ENCODE data around the gene TM2D3. TPM values are rescaled to one million over a fixed set of nuclear protein-coding genes. Genes with fewer than 3 reads are reported as not detected.

TM2D3 gene
- total RNA-seq, 2 experiments from 2014 or later: 43.5 to 54.8 TPM

- no peak overlapping the region for H3K4me3 Mint-ChIP-seq
- H3K27me3 Mint-ChIP-seq: no peaks in the 10 kb centered on the region
- no peak overlapping the region for H3K27ac Mint-ChIP-seq
- no peak for DNase-seq
- H3K4me1 Mint-ChIP-seq: no peaks in the 10 kb centered on the region
- ChIA-PET POLR2A (no interaction called here), CTCF (no interaction called here)
- no peaks in the 10 kb centered on the region for H3K36me3 Mint-ChIP-seq (ENCODE audit: low read depth)
- no peaks in the 10 kb centered on the region for H3K9me3 Mint-ChIP-seq
These were observed 36.0 kb downstream of the TM2D3 start for GRCh38 chr15:101615986-101616848.

DNA sequence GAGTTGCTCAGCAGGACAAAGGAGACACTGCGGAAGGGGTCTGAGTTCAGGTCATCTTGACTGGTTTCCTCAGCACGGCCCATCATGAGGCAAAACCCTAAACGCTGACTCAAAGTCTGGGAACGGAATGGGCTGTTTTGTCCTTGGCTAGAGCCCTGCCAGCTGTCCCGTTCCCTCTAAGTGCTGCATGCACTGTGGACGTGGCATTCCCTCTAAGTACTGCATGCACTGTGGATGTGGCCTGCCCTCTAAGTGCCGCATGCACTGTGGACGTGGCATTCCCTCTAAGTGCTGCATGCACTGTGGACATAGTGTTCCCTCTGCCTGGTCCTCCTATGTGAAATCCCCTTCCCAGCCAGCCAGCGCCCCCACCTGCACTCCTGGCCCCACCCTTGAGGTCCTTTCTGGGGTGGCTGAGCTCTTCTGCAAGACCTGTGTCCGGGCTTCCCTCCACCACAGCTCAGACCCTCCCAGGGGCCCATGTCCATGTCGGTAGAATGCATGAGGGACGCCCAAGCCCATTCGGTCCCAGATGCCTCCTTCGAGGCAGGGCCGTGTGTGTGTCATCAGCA is 36.7 kb downstream of the TM2D3 start:
- H3K27me3 Mint-ChIP-seq: no peaks in the 10 kb centered on the region
- no peak overlapping the region for H3K4me3 Mint-ChIP-seq

GRCh38 chr15:101614761-101615160 is 37.4 kb downstream of the TM2D3 start:
- no peak for DNase-seq
- CTCF ChIA-PET: no interaction called here
- Mint-ChIP-seq H3K9me3 (no peaks in the 10 kb centered on the region), H3K27me3 (no peaks in the 10 kb centered on the region), H3K4me1 (no peaks in the 10 kb centered on the region), H3K36me3 (ENCODE audit: low read depth) (no peaks in the 10 kb centered on the region), H3K27ac (no peak overlapping the region), H3K4me3 (no peak overlapping the region)
- POLR2A ChIA-PET: no interaction called here

More for the DNA sequence above, 36.7 kb downstream of the TM2D3 start:
- no peak overlapping the region for H3K27ac Mint-ChIP-seq
- no peaks in the 10 kb centered on the region for H3K36me3 Mint-ChIP-seq (ENCODE audit: low read depth)
- POLR2A ChIA-PET: no interaction called here
- DNase-seq: no peak
- no peaks in the 10 kb centered on the region for H3K4me1 Mint-ChIP-seq
- H3K9me3 Mint-ChIP-seq: no peaks in the 10 kb centered on the region
- CTCF ChIA-PET: no interaction called here

DNA sequence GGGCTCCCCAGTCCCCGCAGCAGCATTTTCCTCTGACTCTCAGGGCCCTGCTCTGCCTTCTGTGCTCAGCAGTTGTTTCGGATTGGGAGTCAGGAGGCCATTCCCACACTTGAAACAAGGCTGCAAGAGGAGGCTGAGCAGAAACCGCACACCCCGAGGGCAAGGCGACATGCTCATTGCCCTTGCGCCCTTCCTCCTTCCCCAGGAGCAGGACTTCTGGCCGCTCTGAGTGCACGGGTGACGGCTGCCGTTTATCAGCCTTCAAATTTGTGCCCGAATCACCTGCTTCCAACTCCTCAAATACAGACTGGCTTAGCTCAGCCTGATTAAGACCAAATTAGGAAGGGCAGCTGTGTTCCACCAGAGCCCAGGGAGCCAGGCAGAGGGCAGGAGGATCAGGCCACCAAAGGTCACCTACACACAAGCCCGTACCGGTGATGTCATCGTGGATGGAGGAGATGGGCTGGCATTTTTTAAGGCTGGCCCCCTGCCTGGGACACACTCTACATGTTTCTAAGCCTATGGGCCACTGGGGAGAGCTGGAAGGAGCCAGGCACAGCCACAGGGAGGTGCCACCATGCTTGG is 38.1 kb downstream of the TM2D3 start:
- H3K4me1 Mint-ChIP-seq: no peaks in the 10 kb centered on the region
- ChIA-PET POLR2A (no interaction called here), CTCF (no interaction called here)
- H3K4me3 Mint-ChIP-seq: no peak overlapping the region
- DNase-seq: no peak
- no peaks in the 10 kb centered on the region for H3K9me3 Mint-ChIP-seq
- no peaks in the 10 kb centered on the region for H3K27me3 Mint-ChIP-seq
- no peak overlapping the region for H3K27ac Mint-ChIP-seq
- H3K36me3 Mint-ChIP-seq (ENCODE audit: low read depth): no peaks in the 10 kb centered on the region

- ChIA-PET POLR2A (no interaction called here), CTCF (no interaction called here)
- Mint-ChIP-seq H3K36me3 (ENCODE audit: low read depth) (no peaks in the 10 kb centered on the region), H3K4me3 (no peak overlapping the region), H3K27me3 (no peaks in the 10 kb centered on the region), H3K4me1 (no peaks in the 10 kb centered on the region), H3K27ac (no peak overlapping the region), H3K9me3 (no peaks in the 10 kb centered on the region)
- no peak for DNase-seq
These were observed 38.8 kb downstream of the TM2D3 start for GRCh38 chr15:101613130-101614000.

GRCh38 chr15:101612676-101613075 is 39.5 kb downstream of the TM2D3 start:
- POLR2A ChIA-PET: no interaction called here
- Mint-ChIP-seq H3K27ac (no peak overlapping the region), H3K4me3 (no peak overlapping the region), H3K4me1 (no peaks in the 10 kb centered on the region), H3K27me3 (no peaks in the 10 kb centered on the region), H3K9me3 (no peaks in the 10 kb centered on the region), H3K36me3 (ENCODE audit: low read depth) (no peaks in the 10 kb centered on the region)
- CTCF ChIA-PET: no interaction called here
- DNase-seq: no peak

GRCh38 chr15:101611580-101612299 is 40.4 kb downstream of the TM2D3 start:
- H3K27me3 Mint-ChIP-seq: no peaks in the 10 kb centered on the region
- ChIA-PET POLR2A (no interaction called here), CTCF (no interaction called here)
- H3K27ac Mint-ChIP-seq: no peak overlapping the region
- no peak overlapping the region for H3K4me3 Mint-ChIP-seq
- no peaks in the 10 kb centered on the region for H3K36me3 Mint-ChIP-seq (ENCODE audit: low read depth)
- H3K9me3 Mint-ChIP-seq: no peaks in the 10 kb centered on the region
- no peaks in the 10 kb centered on the region for H3K4me1 Mint-ChIP-seq
- no peak for DNase-seq

DNA sequence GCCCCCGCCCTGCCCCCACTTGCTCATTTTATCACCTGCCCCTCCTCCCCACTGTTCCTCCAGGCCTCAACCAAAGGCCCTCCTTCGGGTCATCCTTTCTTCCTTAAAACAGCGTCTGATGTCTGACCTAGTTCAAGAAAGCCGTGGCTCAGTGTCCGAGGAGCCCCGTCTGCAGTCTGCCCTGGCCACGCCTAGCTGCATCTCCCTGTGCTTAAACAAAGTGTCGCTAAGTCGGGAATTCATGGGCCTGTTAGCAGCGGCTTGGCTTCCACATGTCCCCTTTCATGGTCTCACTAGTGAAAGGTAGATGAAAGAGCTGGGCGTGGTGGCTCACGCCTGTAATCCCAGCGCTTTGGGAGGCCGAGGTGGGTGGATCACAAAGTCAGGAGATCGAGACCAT is 41.2 kb downstream of the TM2D3 start:
- CTCF ChIA-PET: no interaction called here
- Mint-ChIP-seq H3K27me3 (no peaks in the 10 kb centered on the region), H3K36me3 (ENCODE audit: low read depth) (no peaks in the 10 kb centered on the region), H3K4me1 (no peaks in the 10 kb centered on the region), H3K27ac (no peak overlapping the region), H3K9me3 (no peaks in the 10 kb centered on the region), H3K4me3 (no peak overlapping the region)
- no peak for DNase-seq
- POLR2A ChIA-PET: no interaction called here

DNA sequence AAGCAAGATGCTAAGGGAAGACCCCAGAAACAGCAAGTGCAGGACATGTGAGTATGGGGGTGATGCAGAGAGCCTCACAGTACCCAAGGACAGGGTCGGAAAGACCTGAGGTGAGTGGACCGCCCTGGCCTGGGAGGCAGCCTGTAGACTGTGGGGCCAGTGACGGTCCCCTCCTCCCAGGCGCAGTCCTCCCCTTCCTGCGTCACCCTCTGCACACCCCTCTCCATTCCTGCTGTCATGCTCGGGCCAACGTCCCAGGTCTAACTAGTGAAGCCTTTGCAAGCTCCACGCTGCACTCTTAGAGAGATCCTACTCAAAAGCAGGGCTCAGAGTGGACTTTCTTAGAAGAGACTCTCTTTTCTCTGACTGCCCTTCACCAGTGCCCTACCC is 41.6 kb downstream of the TM2D3 start:
- ChIA-PET POLR2A (no interaction called here), CTCF (interaction anchor here (0.6 kb wide), 1 partner anchor 325 kb away, joined by 3 read pairs; no protein-coding TSS in a partner anchor)
- no peaks in the 10 kb centered on the region for H3K9me3 Mint-ChIP-seq
- no peaks in the 10 kb centered on the region for H3K36me3 Mint-ChIP-seq (ENCODE audit: low read depth)
- no peaks in the 10 kb centered on the region for H3K4me1 Mint-ChIP-seq
- H3K27ac Mint-ChIP-seq: no peak overlapping the region
- no peaks in the 10 kb centered on the region for H3K27me3 Mint-ChIP-seq
- no peak overlapping the region for H3K4me3 Mint-ChIP-seq
- DNase-seq: no peak

GRCh38 chr15:101609742-101610610 is 42.2 kb downstream of the TM2D3 start:
- DNase-seq: no peak
- H3K4me1 Mint-ChIP-seq: no peaks in the 10 kb centered on the region
- no peak overlapping the region for H3K27ac Mint-ChIP-seq
- ChIA-PET POLR2A (no interaction called here), CTCF (interaction anchor here (0.6 kb wide), 1 partner anchor 325 kb away, joined by 3 read pairs; no protein-coding TSS in a partner anchor)
- no peaks in the 10 kb centered on the region for H3K36me3 Mint-ChIP-seq (ENCODE audit: low read depth)
- no peaks in the 10 kb centered on the region for H3K27me3 Mint-ChIP-seq
- no peak overlapping the region for H3K4me3 Mint-ChIP-seq
- no peaks in the 10 kb centered on the region for H3K9me3 Mint-ChIP-seq

GRCh38 chr15:101608201-101608600 is 44.0 kb downstream of the TM2D3 start:
- POLR2A ChIA-PET: no interaction called here

DNA sequence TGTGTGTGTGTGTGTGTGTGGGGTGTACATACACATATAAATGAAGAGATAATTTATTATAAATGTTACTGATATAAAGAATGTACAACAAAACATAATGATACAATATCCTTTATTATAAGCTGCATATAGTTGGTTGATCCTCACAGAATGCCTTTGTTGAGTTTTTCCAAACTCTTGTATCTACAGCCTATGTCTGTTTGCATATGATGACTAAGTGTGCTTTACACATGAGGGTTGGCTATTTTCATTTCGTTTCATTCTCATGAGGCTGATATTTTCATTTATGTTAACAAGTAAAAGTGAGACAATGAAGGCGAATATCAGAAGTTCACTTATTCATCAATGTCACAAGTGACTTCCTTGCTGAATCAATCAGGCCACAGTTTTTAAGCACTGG is 45.1 kb downstream of the TM2D3 start:
- no peak for DNase-seq
- Mint-ChIP-seq H3K4me3 (no peak overlapping the region), H3K4me1 (no peaks in the 10 kb centered on the region), H3K36me3 (ENCODE audit: low read depth) (no peaks in the 10 kb centered on the region), H3K27me3 (peaks cover 3% of the 10 kb centered on the region), H3K27ac (no peak overlapping the region), H3K9me3 (no peaks in the 10 kb centered on the region)
- POLR2A ChIA-PET: no interaction called here
- CTCF ChIA-PET: no interaction called here

More at GRCh38 chr15:101608201-101608600, 44.0 kb downstream of the TM2D3 start:
- H3K36me3 Mint-ChIP-seq (ENCODE audit: low read depth): no peaks in the 10 kb centered on the region
- H3K27ac Mint-ChIP-seq: no peak overlapping the region
- no peak for DNase-seq
- peaks cover 3% of the 10 kb centered on the region for H3K27me3 Mint-ChIP-seq
- CTCF ChIA-PET: no interaction called here
- H3K9me3 Mint-ChIP-seq: no peaks in the 10 kb centered on the region
- H3K4me3 Mint-ChIP-seq: no peak overlapping the region
- no peaks in the 10 kb centered on the region for H3K4me1 Mint-ChIP-seq

Measured in activated CD4-positive, alpha-beta T cell treated with anti-CD3 and anti-CD28 coated beads, Interleukin-2, amount 10 ng/mL, durations not matched to agents 7 days and 5 days (primary cell).